Natural killer cell (primary cell): ENCODE data around the gene SMARCC1. TPM values are rescaled to one million over a fixed set of nuclear protein-coding genes. Genes with fewer than 3 reads are reported as not detected.
A peak's percentile ranks its signal among the peaks of the same experiment; 100 is the strongest.

Source experiments
- ATAC-seq, 3 donors: fragments of 150-1000 bp in 2 of 3; fragments of 200-7000 bp in 1 of 3; cut with Tn5 transposase; 1 replicate in 1 of 3; 2 replicates in 2 of 3; pipeline ENCODE4 v1.10.0; 2021; ENCODE audit warnings: mild to moderate bottlenecking in 2 of 3, moderate library complexity in 2 of 3
- DNase-seq, 2 donors: peaks; one replicate each; pipeline versions ENCODE4 v3.0.0 to v3.0.0-alpha.2; 2013 to 2021; ENCODE audit warnings: mixed read lengths in 1 of 2
- H3K27ac ChIP-seq: one replicate; pipeline ENCODE4 v1.5.1; 2013; ENCODE audit warnings: mild to moderate bottlenecking, low read length
- H3K27me3 ChIP-seq: one replicate; pipeline ENCODE4 v1.6.1; 2013; ENCODE audit warnings: low read length; ENCODE audit not compliant: control insufficient read depth, insufficient read depth
- H3K36me3 ChIP-seq: one replicate; pipeline ENCODE4 v1.6.1; 2013; ENCODE audit warnings: low read length; ENCODE audit not compliant: control insufficient read depth, insufficient read depth
- H3K4me1 ChIP-seq: one replicate; pipeline ENCODE4 v1.6.1; 2013; ENCODE audit warnings: low read length; ENCODE audit not compliant: control insufficient read depth, insufficient read depth
- H3K4me3 ChIP-seq: one replicate; pipeline ENCODE4 v1.5.1; 2013; ENCODE audit warnings: low read length
- H3K9me3 ChIP-seq: one replicate; pipeline ENCODE4 v1.6.1; 2013; ENCODE audit warnings: low read length; ENCODE audit not compliant: control insufficient read depth, insufficient read depth
- H3K27ac Mint-ChIP-seq, 2 donors: one replicate each; pipeline ENCODE4 v1.8.0; 2022; ENCODE audit warnings: mild to moderate bottlenecking in 2 of 2, mixed read lengths in 2 of 2, moderate library complexity in 1 of 2
- H3K27me3 Mint-ChIP-seq, 2 donors: one replicate each; pipeline ENCODE4 v1.8.0; 2022; ENCODE audit warnings: low read depth in 2 of 2, mixed read lengths in 2 of 2
- H3K36me3 Mint-ChIP-seq: one replicate; pipeline ENCODE4 v1.8.0; 2022; ENCODE audit warnings: mixed read lengths
- H3K4me1 Mint-ChIP-seq, 2 donors: one replicate each; pipeline ENCODE4 v1.8.0; 2022; ENCODE audit warnings: mixed read lengths in 2 of 2
- H3K4me3 Mint-ChIP-seq: one replicate; pipeline ENCODE4 v1.8.0; 2022; ENCODE audit warnings: mild to moderate bottlenecking, moderate library complexity, mixed read lengths
- H3K9me3 Mint-ChIP-seq, 2 donors: one replicate each; pipeline ENCODE4 v1.8.0; 2022; ENCODE audit warnings: mixed read lengths in 2 of 2
- CTCF ChIP-seq: fragments of 200-600 bp; IDR thresholded peaks from one replicate; pipeline ENCODE4 v1.8.0; 2022; ENCODE audit warnings: antibody characterized with exemption
- WGBS: methylation state at CpG from one replicate; pipeline ENCODE4 v1.1.7; 2013; ENCODE audit warnings: missing lambda C conversion rate; ENCODE audit not compliant: insufficient coverage; 5-methylcytosine and 5-hydroxymethylcytosine counted together
- intact Hi-C: fragments of 100-400 bp; cut with micrococcal nuclease; formaldehyde crosslinking; loops from one replicate; pipeline ENCODE4 v1.14.2; 2022
- total RNA-seq, 4 donors: library from RNA; stranded (reverse); fragments of 120-200 nt in 1 of 4; gene quantifications; one replicate each; pipeline versions ENCODE4 v1.2.3 to v1.2.4, GENCODE V29; 2013 to 2022

Gene SMARCC1
- total RNA-seq, 3 donors from 2014 or later (not counting 1 experiment from before 2014, with no cell fraction given) = 96.1 to 108 (median 102) TPM

DNA sequence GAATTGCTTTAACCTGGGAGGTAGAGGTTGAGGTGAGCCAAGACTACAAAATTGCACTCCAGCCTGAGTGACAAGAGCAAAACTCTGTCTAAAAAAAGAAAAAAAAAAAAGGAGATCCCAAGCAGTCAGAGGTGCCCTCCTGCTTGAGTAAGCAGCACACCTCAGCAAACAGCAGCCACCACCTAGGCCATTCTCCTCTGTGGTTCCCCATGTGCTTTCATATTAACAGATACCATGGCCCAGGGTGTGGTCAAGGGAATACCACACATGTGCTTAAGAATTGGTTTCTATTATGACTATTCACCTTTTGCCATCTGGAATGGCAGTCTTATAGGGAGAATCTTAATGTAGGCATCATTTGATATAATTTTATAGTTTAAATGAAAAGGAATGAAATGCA is 178.4 kb downstream of the SMARCC1 start:
- H3K4me3 ChIP-seq = no peak overlapping the region
- intact Hi-C loops = no loop called here
- Mint-ChIP-seq H3K4me3 (no peak overlapping the region), H3K36me3 (no peaks in the 10 kb centered on the region), H3K27ac (no peak overlapping the region), H3K4me1 (peaks cover 0 to 7% of the 10 kb centered on the region in 2 donors), H3K9me3 (no peaks in the 10 kb centered on the region), H3K27me3 (no peaks in the 10 kb centered on the region)
- no peaks in the 10 kb centered on the region for H3K27me3 ChIP-seq
- peaks cover 39% of the 10 kb centered on the region for H3K36me3 ChIP-seq
- H3K4me1 ChIP-seq = no peaks in the 10 kb centered on the region
- ATAC-seq = no peak
- no peak for DNase-seq
- TF ChIP-seq CTCF = no peak
- H3K9me3 ChIP-seq = no peaks in the 10 kb centered on the region
- H3K27ac ChIP-seq = no peak overlapping the region

- H3K27me3 Mint-ChIP-seq = no peaks in the 10 kb centered on the region
- Histone ChIP-seq H3K4me1 (no peaks in the 10 kb centered on the region), H3K4me3 (no peak overlapping the region), H3K9me3 (no peaks in the 10 kb centered on the region), H3K27me3 (no peaks in the 10 kb centered on the region), H3K36me3 (peaks cover 27% of the 10 kb centered on the region), H3K27ac (no peak overlapping the region)
- H3K9me3 Mint-ChIP-seq = no peaks in the 10 kb centered on the region
- H3K4me1 Mint-ChIP-seq = peaks cover 0 to 7% of the 10 kb centered on the region in 2 donors
- peak overlapping the region; percentile 8 to 12 for H3K27ac Mint-ChIP-seq
- TF ChIP-seq CTCF = no peak
- DNase-seq (no peak), ATAC-seq (no peak)
- intact Hi-C loops = no loop called here
- WGBS = 100% methylated on average over 3 of the region's 3 CpGs
- no peak overlapping the region for H3K4me3 Mint-ChIP-seq
- H3K36me3 Mint-ChIP-seq = no peaks in the 10 kb centered on the region
Measured at GRCh38 chr3:47601281-47601680, 180.4 kb downstream of the SMARCC1 start.

GRCh38 chr3:47594792-47595191 is 186.9 kb downstream of the SMARCC1 start:
- no peaks in the 10 kb centered on the region for H3K27me3 Mint-ChIP-seq
- H3K9me3 Mint-ChIP-seq = no peaks in the 10 kb centered on the region
- no peak overlapping the region for H3K4me3 Mint-ChIP-seq
- no peak for DNase-seq
- H3K9me3 ChIP-seq = no peaks in the 10 kb centered on the region
- 93% methylated on average over 3 of the region's 3 CpGs for WGBS
- H3K4me1 ChIP-seq = no peaks in the 10 kb centered on the region
- no peak overlapping the region for H3K27ac ChIP-seq
- no peak overlapping the region for H3K27ac Mint-ChIP-seq
- H3K4me1 Mint-ChIP-seq = no peaks in the 10 kb centered on the region
- ATAC-seq = no peak
- peaks cover 18% of the 10 kb centered on the region for H3K36me3 ChIP-seq
- intact Hi-C loops = no loop called here
- no peaks in the 10 kb centered on the region for H3K27me3 ChIP-seq
- no peaks in the 10 kb centered on the region for H3K36me3 Mint-ChIP-seq
- no peak for TF ChIP-seq CTCF
- no peak overlapping the region for H3K4me3 ChIP-seq

GRCh38 chr3:47592066-47592795 is 189.5 kb downstream of the SMARCC1 start:
- Mint-ChIP-seq H3K36me3 (no peaks in the 10 kb centered on the region), H3K4me1 (no peaks in the 10 kb centered on the region), H3K27ac (no peak overlapping the region), H3K4me3 (no peak overlapping the region), H3K27me3 (no peaks in the 10 kb centered on the region), H3K9me3 (no peaks in the 10 kb centered on the region)
- Histone ChIP-seq H3K36me3 (peaks cover 37% of the 10 kb centered on the region), H3K27me3 (no peaks in the 10 kb centered on the region), H3K4me1 (no peaks in the 10 kb centered on the region), H3K9me3 (no peaks in the 10 kb centered on the region), H3K4me3 (no peak overlapping the region), H3K27ac (no peak overlapping the region)
- DNase-seq (no peak), ATAC-seq (no peak)
- intact Hi-C loops = no loop called here
- WGBS = 100% methylated on average over 4 of the region's 4 CpGs
- no peak for TF ChIP-seq CTCF
